Esophagus muscularis mucosa (tissue), 3 donors: ENCODE data around the gene PPIL1.

ENCODE experiments used
- CTCF ChIP-seq, 3 experiments: fragments of 200-600 bp in 2 of 3; fragments of 450-650 bp in 1 of 3; sonication (generic) in 2 of 3; IDR thresholded peaks; one replicate each; pipeline ENCODE4 v1.5.1; 2017 to 2019; ENCODE audit warnings: antibody characterized with exemption in 3 of 3, mild to moderate bottlenecking in 2 of 3, moderate library complexity in 1 of 3
- POLR2A ChIP-seq: fragments of 450-650 bp; IDR thresholded peaks from one replicate; pipeline ENCODE4 v1.6.1; 2017; ENCODE audit warnings: antibody characterized with exemption, moderate library complexity, mild to moderate bottlenecking, low read depth
- POLR2AphosphoS5 ChIP-seq, 2 donors: sonication (generic); formaldehyde crosslinking; IDR thresholded peaks; one replicate each; pipeline ENCODE4 v1.6.1; 2017; ENCODE audit warnings: antibody characterized with exemption in 2 of 2

- no peak for TF ChIP-seq CTCF (IDR thresholded peaks at IDR 0.05)
- TF ChIP-seq POLR2A, result no peak
- no peak for TF ChIP-seq POLR2AphosphoS5 (IDR thresholded peaks at IDR 0.05)
Observed at GRCh38 chr6:36837686-36838085, 36.9 kb downstream of the PPIL1 start.
